Effector memory CD8-positive, alpha-beta T cell (primary cell): ENCODE measurements around the gene KRT6B.
A peak's percentile ranks its signal among the peaks of the same experiment; 100 is the strongest.
"Not testable (repeated sequence)": the region's sequence is repeated elsewhere in the genome, so short reads cannot be mapped to it uniquely, and the experiment has no call there.

Experiments
- ATAC-seq: fragments of 150-1000 bp; cut with Tn5 transposase; replicated peaks from 2 replicates; pipeline ENCODE4 v1.10.0; 2021; ENCODE audit warnings: mild to moderate bottlenecking, moderate library complexity
- DNase-seq, 3 experiments: peaks; one replicate each; pipeline ENCODE4 v3.0.0; 2021
- H3K27ac Mint-ChIP-seq, 2 donors: one replicate each; pipeline ENCODE4 v1.8.0; 2022; ENCODE audit warnings: mild to moderate bottlenecking in 2 of 2, mixed read lengths in 2 of 2, moderate library complexity in 2 of 2
- H3K27me3 Mint-ChIP-seq, 2 donors: one replicate each; pipeline ENCODE4 v1.8.0; 2022; ENCODE audit warnings: mixed read lengths in 2 of 2
- H3K36me3 Mint-ChIP-seq: one replicate; pipeline ENCODE4 v1.8.0; 2022; ENCODE audit warnings: mild to moderate bottlenecking, moderate library complexity, mixed read lengths; ENCODE audit not compliant: insufficient read depth
- H3K4me1 Mint-ChIP-seq, 2 donors: one replicate each; pipeline ENCODE4 v1.8.0; 2022; ENCODE audit warnings: low read depth in 2 of 2, mixed read lengths in 2 of 2
- H3K4me3 Mint-ChIP-seq, 2 donors: one replicate each; pipeline ENCODE4 v1.8.0; 2022; ENCODE audit warnings: mild to moderate bottlenecking in 2 of 2, mixed read lengths in 2 of 2, moderate library complexity in 2 of 2
- H3K9me3 Mint-ChIP-seq, 2 donors: one replicate each; pipeline ENCODE4 v1.8.0; 2022; ENCODE audit warnings: mixed read lengths in 2 of 2

The KRT6B gene

DNA sequence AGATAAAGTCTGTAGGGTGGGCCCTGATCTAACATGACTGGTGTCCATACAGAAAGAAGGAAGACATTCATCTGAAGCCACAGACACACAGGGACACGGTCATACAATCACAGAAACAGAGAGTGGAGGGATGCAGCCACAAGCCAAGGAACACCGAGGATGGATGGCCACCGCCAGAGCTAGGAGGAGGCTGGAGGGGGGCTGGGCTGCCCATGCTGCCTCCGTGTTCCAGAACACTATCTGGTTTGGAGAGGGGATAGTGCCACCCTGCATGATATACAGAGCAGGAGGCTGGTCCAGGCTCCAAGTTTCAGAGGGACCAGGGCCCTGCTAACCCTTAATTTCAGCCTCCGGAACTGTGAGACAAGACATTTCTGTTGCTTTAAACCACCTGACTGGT is 26.5 kb downstream of the KRT6B start:
- H3K27ac Mint-ChIP-seq = no peak overlapping the region
- no peak for ATAC-seq

DNA sequence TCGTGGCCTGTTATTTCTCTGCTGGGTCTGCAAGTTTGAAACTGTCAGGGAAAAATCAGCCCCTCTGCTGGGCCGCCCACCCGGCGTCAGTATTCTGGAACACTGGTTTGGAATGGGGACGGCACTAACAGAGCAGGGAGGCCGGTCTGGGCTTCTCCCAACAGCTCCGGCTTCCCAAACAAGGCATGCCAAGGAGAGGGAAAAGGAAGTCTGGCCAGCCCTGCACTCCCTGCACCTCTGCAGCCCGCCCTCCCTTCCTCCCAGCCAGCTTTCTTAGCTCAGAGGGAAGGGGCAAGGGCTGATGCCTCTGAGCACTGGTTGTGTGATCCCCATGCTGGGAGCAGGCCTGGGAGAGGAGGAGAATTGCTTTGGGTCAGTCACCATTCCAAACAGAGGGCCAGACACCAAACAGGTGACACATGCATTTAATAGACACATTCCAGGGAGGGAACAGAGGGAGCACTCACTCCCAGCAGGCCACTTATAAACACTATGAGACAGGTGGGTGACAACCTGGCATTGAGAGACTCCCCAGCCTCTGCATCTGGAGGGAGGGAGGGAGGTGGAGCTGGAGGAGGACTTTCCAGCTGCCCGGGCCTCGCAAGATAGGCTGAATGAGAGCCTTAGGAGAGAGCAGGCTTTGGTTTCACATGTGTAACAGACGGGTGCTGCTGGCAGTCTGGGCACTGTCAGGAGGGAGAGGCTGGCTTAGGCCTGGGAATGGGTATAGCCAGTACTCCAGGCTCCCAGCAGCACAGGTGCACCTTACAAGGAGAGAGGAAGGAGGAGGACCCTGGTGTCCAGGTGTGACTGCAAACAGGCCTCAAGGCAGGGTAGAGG is 28.1 kb downstream of the KRT6B start:
- peaks cover 29 to 64% of the 10 kb centered on the region in 2 donors for H3K27me3 Mint-ChIP-seq
- no peak overlapping the region for H3K4me3 Mint-ChIP-seq
- peaks cover 0 to 7% of the 10 kb centered on the region in 2 donors for H3K4me1 Mint-ChIP-seq
- H3K36me3 Mint-ChIP-seq = peaks cover 3% of the 10 kb centered on the region
- no peaks in the 10 kb centered on the region for H3K9me3 Mint-ChIP-seq
- H3K27ac Mint-ChIP-seq = peak overlapping the region; percentile 74 to 79
- ATAC-seq (no peak), DNase-seq (no peak)

More for the DNA sequence above, 26.5 kb downstream of the KRT6B start:
- DNase-seq = no peak
- Mint-ChIP-seq H3K4me3 (no peak overlapping the region), H3K27me3 (peaks cover 40 to 68% of the 10 kb centered on the region in 2 donors), H3K36me3 (peaks cover 3% of the 10 kb centered on the region), H3K9me3 (no peaks in the 10 kb centered on the region), H3K4me1 (no peaks in the 10 kb centered on the region)

DNA sequence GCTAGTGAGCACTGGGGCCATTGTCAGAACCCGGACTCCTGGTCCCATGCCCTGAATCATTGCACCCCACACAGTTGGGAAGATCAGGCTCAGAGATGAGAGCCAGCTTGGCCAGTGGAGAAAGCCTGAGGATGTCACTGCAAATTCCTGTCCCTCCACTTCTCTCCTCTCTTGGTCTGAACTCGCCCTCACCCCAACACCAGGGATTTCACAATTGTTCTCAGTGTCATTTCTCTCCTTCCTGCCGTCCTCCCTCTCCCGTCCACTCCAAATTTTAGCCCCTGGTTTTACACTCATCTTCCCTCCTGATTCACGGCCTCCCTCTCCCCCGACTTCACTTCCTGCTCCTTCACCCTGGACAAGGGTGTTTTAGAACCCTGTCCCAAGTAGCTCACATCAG is 28.9 kb downstream of the KRT6B start:
- Mint-ChIP-seq H3K36me3 (peaks cover 3% of the 10 kb centered on the region), H3K4me3 (no peak overlapping the region), H3K9me3 (no peaks in the 10 kb centered on the region), H3K27me3 (peaks cover 23 to 57% of the 10 kb centered on the region in 2 donors), H3K27ac (peak overlapping the region; percentile 74 to 79), H3K4me1 (peaks cover 0 to 7% of the 10 kb centered on the region in 2 donors)
- DNase-seq = no peak
- ATAC-seq = no peak

DNA sequence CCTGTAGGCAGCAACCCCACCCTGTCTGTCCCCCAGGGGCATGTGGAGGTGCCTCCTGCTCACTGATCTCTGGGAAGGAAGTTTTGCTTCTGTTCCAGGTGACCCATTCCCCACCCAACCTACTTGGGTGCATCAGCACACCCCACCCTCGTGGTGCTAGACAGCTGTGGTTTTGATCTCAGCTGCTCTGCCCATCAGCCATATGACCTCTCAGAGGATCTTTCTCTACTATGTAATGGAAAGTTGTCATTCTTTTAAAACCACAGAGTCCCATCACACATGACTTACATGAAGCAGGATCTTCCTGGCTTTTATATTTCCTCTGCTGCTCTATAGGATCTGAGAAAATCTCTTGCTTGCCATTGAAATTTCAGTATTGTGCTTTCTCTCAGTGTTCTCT is 32.3 kb downstream of the KRT6B start:
- Mint-ChIP-seq H3K27ac (peak overlapping the region in 1 of 2 donors; percentile 10), H3K27me3 (peaks cover 33 to 61% of the 10 kb centered on the region in 2 donors), H3K4me3 (no peak overlapping the region), H3K4me1 (peaks cover 0 to 7% of the 10 kb centered on the region in 2 donors), H3K36me3 (peaks cover 3% of the 10 kb centered on the region), H3K9me3 (no peaks in the 10 kb centered on the region)
- DNase-seq = no peak
- no peak for ATAC-seq

DNA sequence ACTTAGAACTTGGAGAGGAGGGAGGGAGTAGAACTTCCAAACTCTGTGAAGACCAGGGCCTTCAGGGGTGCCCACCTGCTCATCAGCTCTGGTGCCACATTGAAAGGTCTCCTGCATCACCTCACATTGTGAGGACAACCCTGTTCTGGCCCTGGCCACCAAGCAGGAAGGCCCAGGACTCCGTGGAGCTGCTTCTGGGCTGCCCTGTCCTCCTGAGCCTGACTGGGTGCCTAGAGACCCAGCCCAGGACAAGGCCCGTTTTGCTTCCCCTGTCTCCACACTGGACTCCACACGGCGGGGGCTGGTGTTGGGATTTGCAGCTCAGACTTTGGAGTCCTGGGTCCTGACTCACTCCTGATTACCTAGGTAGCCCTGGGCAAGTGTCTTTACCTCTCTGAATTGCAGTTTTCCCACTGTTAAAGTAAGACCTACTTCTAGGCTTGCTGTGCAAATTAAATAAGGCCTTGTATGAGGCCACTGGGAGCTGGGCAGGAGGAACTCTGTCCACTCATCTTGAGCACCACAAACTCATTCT is 33.3 kb downstream of the KRT6B start:
- ATAC-seq (no peak), DNase-seq (no peak)
- H3K27me3 Mint-ChIP-seq = peaks cover 28 to 60% of the 10 kb centered on the region in 2 donors
- peaks cover 6% of the 10 kb centered on the region for H3K36me3 Mint-ChIP-seq
- H3K4me3 Mint-ChIP-seq = no peak overlapping the region
- H3K4me1 Mint-ChIP-seq = peaks cover 0 to 7% of the 10 kb centered on the region in 2 donors
- H3K27ac Mint-ChIP-seq = no peak overlapping the region
- no peaks in the 10 kb centered on the region for H3K9me3 Mint-ChIP-seq

DNA sequence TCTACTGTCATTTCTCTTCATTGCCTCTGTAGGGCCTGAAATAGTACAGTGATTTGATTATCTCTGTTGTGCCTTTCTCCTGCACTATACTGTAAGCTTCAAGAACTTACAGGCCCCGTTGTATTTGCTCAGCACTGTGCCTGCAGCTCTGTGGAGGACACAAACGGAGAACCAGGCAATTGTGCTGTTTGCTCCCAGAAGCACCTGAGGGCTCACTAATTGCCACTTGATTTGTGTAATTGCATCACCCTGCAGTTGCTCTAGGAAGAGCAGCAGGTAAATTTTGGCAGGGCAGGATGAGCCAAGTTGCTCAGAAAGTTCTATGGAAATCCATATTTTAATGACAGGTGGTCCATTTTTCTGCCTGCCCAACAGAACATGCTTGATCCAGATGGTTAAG is 34.2 kb downstream of the KRT6B start:
- H3K27ac Mint-ChIP-seq = no peak overlapping the region

DNA sequence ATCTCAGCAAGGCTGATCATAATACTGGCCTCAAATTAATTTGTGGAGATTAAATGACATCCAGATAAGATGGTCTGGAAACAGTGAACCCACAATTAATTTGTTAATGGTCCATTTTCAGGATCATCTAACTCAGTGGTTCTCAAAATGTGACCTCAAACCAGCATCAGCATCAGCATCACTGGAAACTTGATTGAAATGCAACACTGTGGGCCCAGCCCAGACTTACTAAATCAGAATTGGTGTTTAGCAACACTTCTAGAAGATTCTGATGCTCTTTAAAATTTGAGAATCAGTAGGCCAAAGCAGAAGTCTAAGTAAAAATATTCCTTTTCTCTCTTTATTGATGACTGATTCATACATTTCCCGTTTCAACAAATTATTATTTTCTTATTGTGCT is 35.2 kb downstream of the KRT6B start:
- ATAC-seq = no peak
- Mint-ChIP-seq H3K4me1 (peaks cover 0 to 7% of the 10 kb centered on the region in 2 donors), H3K9me3 (no peaks in the 10 kb centered on the region), H3K4me3 (no peak overlapping the region), H3K36me3 (peaks cover 6% of the 10 kb centered on the region), H3K27ac (no peak overlapping the region), H3K27me3 (peaks cover 14 to 60% of the 10 kb centered on the region in 2 donors)
- DNase-seq = no peak

More for the DNA sequence above, 34.2 kb downstream of the KRT6B start:
- ATAC-seq (no peak), DNase-seq (no peak)
- H3K27me3 Mint-ChIP-seq = peaks cover 20 to 60% of the 10 kb centered on the region in 2 donors
- H3K4me3 Mint-ChIP-seq = no peak overlapping the region
- H3K4me1 Mint-ChIP-seq = peaks cover 0 to 7% of the 10 kb centered on the region in 2 donors
- H3K36me3 Mint-ChIP-seq = peaks cover 7% of the 10 kb centered on the region
- no peaks in the 10 kb centered on the region for H3K9me3 Mint-ChIP-seq

DNA sequence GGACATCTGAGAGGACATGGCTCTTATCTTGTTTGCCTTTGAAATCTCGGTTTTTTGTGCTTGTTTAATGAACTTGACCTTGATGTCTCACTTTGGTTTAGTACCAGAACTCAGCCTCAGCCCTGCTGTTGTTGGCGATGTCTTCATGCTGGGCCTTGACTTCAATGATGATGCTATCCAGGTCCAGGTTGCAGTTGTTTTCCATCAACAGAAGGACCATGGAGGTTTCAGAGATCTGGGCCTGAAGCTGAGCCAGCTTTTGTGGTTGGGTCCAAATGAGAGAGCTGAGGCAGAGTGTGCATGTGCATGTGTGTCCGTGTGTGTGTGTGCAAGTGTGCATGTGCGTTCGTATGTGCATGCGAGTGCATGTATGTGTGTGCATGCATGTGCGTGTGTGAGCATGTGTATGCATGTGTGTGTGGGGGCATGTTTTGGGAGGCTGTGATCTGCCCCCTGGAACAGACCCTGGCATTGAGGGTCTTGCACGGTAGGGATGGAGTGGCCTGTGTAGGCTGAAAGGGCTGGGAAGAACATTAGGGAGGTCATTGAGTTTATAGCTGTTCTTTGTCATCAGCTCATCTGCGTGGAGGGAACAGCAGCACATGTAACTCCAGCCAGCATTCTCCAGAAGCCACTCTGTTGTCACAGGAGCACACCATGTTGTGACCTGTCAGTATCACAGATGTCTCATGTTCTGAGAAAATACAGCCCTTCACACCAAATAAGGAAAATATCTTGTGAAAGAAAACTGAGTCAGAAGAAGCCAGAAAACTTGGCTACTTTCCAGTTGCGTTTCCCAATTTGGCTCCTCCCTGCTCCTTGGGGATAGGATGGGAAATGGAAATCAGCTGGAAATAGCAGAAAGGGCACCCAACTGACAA is 35.8 kb downstream of the KRT6B start:
- Mint-ChIP-seq H3K9me3 (no peaks in the 10 kb centered on the region), H3K27me3 (peaks cover 10 to 60% of the 10 kb centered on the region in 2 donors), H3K27ac (no peak overlapping the region), H3K4me3 (no peak overlapping the region), H3K36me3 (peaks cover 4% of the 10 kb centered on the region), H3K4me1 (peaks cover 0 to 7% of the 10 kb centered on the region in 2 donors)
- ATAC-seq (no peak), DNase-seq (no peak)

DNA sequence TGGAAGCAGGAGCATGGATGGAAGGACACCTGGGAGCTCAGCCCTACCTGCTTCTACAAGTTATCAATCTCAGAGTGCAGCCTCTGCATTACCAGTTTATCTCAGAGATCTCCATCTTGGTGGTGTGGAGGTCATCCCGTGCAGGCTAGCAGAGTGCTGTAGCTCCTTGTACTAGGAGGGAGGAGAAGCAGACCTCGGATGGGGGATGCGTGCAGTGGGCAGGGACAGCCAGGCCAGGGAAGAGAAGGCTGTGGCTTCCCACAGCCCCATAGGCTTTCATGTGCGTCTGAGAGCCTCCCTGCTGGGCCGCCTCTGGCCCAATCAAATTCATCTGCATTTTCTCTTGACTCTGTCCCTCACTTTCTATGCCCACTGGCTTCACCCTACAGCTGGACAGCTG is 37.0 kb downstream of the KRT6B start:
- Mint-ChIP-seq H3K27me3 (peaks cover 10 to 62% of the 10 kb centered on the region in 2 donors), H3K4me3 (no peak overlapping the region), H3K4me1 (peaks cover 0 to 5% of the 10 kb centered on the region in 2 donors), H3K27ac (no peak overlapping the region), H3K9me3 (no peaks in the 10 kb centered on the region), H3K36me3 (peaks cover 4% of the 10 kb centered on the region)
- no peak for DNase-seq
- ATAC-seq = no peak

DNA sequence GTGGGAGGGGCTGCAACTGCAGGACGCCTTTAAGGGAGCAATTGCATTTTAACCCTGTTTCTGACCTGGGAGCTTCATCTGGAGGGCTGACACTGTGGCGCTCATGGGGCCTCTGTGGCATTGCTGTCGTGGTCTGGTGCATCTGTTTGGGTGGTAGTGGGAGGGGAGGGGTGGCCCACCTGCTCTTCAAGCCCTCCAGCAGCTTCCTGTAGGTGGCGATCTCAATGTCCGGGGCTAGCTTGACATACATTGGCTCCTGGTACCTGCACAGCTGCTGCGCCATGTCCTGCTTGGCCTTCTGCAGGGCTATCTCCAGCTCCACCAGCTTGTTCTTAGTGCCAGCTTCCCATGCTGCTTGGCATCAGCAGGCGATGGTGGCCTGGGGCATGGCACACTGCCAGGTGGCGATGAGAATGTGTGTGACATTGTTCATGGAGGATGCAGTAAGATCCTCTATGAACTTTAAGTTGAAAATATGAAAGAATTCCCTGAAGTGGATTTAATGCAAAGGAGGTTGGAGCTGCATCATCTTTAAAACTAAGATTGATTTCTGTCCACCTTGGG is 38.1 kb downstream of the KRT6B start:
- peaks cover 4% of the 10 kb centered on the region for H3K36me3 Mint-ChIP-seq
- no peak overlapping the region for H3K27ac Mint-ChIP-seq
- ATAC-seq (no peak), DNase-seq (no peak)
- no peaks in the 10 kb centered on the region for H3K4me1 Mint-ChIP-seq
- H3K9me3 Mint-ChIP-seq = no peaks in the 10 kb centered on the region
- no peak overlapping the region for H3K4me3 Mint-ChIP-seq
- peaks cover 10 to 57% of the 10 kb centered on the region in 2 donors for H3K27me3 Mint-ChIP-seq

DNA sequence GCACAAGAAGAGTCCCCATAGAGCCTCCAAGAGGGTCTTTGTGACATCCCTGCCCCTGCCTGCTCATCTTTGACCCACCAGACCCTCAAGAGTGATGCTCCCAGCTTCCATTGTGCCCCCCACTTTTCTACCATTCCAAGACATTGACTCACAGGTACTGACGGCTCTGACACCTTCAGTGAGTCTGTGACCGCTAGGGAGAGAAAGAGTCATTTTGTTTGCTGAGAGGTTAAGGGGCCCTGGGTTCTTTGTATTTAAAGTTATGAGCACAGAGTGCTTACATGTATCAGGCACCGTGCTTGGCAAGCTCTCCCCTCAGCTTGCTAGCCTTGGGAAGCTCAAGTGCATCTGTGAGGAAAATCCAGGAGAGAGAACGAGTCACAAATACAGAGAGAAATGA is 38.7 kb downstream of the KRT6B start:
- Mint-ChIP-seq H3K36me3 (peaks cover 4% of the 10 kb centered on the region), H3K9me3 (no peaks in the 10 kb centered on the region), H3K27me3 (peaks cover 10 to 61% of the 10 kb centered on the region in 2 donors), H3K4me1 (no peaks in the 10 kb centered on the region), H3K27ac (no peak overlapping the region), H3K4me3 (no peak overlapping the region)
- no peak for DNase-seq
- no peak for ATAC-seq

DNA sequence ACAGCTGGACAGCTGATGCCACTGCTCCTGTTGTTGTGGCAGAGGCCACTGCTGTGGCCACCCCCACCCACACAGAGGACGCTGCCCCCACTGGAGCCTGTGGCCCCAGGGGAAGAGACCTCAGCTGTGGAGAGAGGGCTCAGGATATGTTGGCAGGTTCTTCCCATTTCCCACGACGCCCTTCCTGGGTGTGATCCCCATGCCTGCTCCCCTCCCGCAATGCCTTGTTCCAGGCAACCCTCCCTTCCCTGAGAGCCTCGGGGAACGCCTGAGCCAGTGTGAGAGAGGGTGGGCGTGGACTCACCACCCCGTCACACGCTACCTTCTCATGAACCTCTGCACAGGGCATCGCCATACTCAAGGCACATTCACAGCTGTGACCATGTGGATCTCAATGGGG is 40.1 kb downstream of the KRT6B start:
- no peak overlapping the region for H3K4me3 Mint-ChIP-seq
- ATAC-seq (no peak), DNase-seq (no peak)
- H3K36me3 Mint-ChIP-seq = peaks cover 4% of the 10 kb centered on the region
- peaks cover 17 to 72% of the 10 kb centered on the region in 2 donors for H3K27me3 Mint-ChIP-seq
- no peaks in the 10 kb centered on the region for H3K9me3 Mint-ChIP-seq
- H3K27ac Mint-ChIP-seq = no peak overlapping the region
- peaks cover 0 to 3% of the 10 kb centered on the region in 2 donors for H3K4me1 Mint-ChIP-seq

DNA sequence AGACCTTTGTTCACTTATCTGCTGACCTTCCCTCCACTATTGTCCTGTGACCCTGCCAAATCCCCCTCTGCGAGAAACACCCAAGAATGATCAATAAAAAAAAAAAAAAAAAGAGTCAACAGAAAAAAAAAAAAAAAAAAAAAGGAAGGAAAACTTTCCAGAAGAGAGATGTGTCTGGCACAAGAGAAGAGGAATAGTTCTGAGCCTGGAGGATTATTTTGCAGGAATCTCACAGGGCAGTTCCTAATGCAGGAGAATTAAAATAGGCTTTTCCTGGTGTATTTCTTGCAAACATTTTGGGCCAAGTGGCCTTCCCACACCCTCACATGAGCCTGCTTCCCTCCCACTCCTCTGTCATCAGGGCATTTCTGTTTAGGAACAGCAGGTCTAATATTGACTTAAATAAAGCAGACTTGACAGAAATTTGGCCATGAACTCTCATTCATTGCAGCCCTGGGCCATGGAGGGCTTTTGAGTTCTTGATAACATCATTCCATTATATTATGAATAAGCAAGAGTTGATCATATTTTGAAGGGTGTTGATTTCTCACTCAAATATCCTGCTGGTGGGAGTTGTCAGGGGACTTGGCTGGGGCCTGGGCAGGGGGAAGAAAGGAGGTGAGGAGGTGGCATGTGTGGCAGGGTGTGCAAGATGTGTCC is 41.2 kb downstream of the KRT6B start:
- H3K4me1 Mint-ChIP-seq = not testable (repeated sequence)

More for the DNA sequence above, 41.2 kb downstream of the KRT6B start:
- not testable (repeated sequence) for H3K4me3 Mint-ChIP-seq, DNase-seq, H3K36me3 Mint-ChIP-seq, ATAC-seq, H3K9me3 Mint-ChIP-seq
- H3K27me3 Mint-ChIP-seq = peaks cover 15 to 72% of the 10 kb centered on the region in 2 donors
- peak overlapping the region in 1 of 2 donors; percentile 74 for H3K27ac Mint-ChIP-seq
